Suppressor macrophage treated with lipopolysaccharide for 4 hours (primary cell): ENCODE measurements around the gene NUP93.
A peak's percentile ranks its signal among the peaks of the same experiment; 100 is the strongest.

ENCODE experiments used
- DNase-seq: peaks from one replicate; pipeline ENCODE4 v3.0.0-alpha.2; 2020

Gene NUP93

GRCh38 chr16:56823081-56823733 lies 93.3 kb downstream of the NUP93 start:
- DNase-seq = no peak

- DNase-seq = peak; percentile 3
Measured at GRCh38 chr16:56824331-56824730, 94.4 kb downstream of the NUP93 start.

- DNase-seq = no peak
Measured at GRCh38 chr16:56824804-56825203, 94.9 kb downstream of the NUP93 start.

GRCh38 chr16:56825826-56826225 lies 95.9 kb downstream of the NUP93 start:
- DNase-seq = no peak

GRCh38 chr16:56828647-56829046 lies 98.7 kb downstream of the NUP93 start:
- no peak for DNase-seq

- no peak for DNase-seq
Measured at GRCh38 chr16:56830669-56831068, 100.7 kb downstream of the NUP93 start.

- DNase-seq = no peak
Measured at GRCh38 chr16:56832768-56833167, 102.8 kb downstream of the NUP93 start.

- DNase-seq = no peak
Measured at GRCh38 chr16:56833243-56833970, 103.5 kb downstream of the NUP93 start.

- DNase-seq = no peak
Measured at GRCh38 chr16:56835320-56835719, 105.4 kb downstream of the NUP93 start.

GRCh38 chr16:56836410-56837230 lies 106.7 kb downstream of the NUP93 start:
- DNase-seq = no peak

- no peak for DNase-seq
Measured at GRCh38 chr16:56838622-56839337, 108.9 kb downstream of the NUP93 start.

- no peak for DNase-seq
Measured at GRCh38 chr16:56841233-56841632, 111.3 kb downstream of the NUP93 start.

- no peak for DNase-seq
Measured at GRCh38 chr16:56841659-56842058, 111.7 kb downstream of the NUP93 start.

GRCh38 chr16:56842133-56842532 lies 112.2 kb downstream of the NUP93 start:
- no peak for DNase-seq

GRCh38 chr16:56844056-56844455 lies 114.1 kb downstream of the NUP93 start:
- DNase-seq = no peak

- peak; percentile 50 for DNase-seq
Measured at GRCh38 chr16:56847173-56847910, 117.4 kb downstream of the NUP93 start.

GRCh38 chr16:56848029-56848936 lies 118.4 kb downstream of the NUP93 start:
- DNase-seq = peak; percentile 29

- DNase-seq = no peak
Measured at GRCh38 chr16:56848955-56849689, 119.2 kb downstream of the NUP93 start.

- no peak for DNase-seq
Measured at GRCh38 chr16:56849690-56850680, 120.1 kb downstream of the NUP93 start.
